Astrocyte (in vitro differentiated cells and primary cell): ENCODE results near the gene RASA1.

Experiments
- EZH2 ChIP-seq: IDR thresholded peaks from 2 replicates; pipeline ENCODE4 v1.6.1; 2012; ENCODE audit warnings: mild to moderate bottlenecking, low read length, inconsistent platforms; ENCODE audit not compliant: insufficient read depth
- TF ChIP-seq, protein P1 (sequence below): IDR thresholded peaks from 2 replicates; pipeline ENCODE4 v1.5.1; 2011; ENCODE audit warnings: low read depth, mild to moderate bottlenecking, inconsistent platforms, low read length, moderate library complexity; ENCODE audit not compliant: insufficient read depth

DNA sequence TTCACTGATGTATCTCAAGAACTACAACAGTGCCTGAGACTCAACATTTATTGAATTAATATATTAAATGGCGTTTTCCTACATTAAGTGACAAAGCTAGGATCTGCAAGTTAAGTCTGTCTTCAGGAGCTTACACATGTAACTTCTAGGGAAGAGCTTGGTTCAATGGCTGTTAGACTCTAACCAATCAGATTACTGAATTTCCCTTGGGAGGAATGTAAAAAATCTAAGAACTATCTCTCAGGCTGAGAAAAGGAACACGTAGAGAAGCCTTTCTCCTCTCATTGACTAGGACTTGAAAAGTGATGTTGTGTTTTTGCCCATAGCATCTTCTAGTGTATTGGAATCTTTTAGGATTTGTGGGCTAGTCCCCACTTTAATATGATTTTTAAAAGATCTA lies 91.4 kb downstream of the RASA1 start:
- TF ChIP-seq, protein P1, sequence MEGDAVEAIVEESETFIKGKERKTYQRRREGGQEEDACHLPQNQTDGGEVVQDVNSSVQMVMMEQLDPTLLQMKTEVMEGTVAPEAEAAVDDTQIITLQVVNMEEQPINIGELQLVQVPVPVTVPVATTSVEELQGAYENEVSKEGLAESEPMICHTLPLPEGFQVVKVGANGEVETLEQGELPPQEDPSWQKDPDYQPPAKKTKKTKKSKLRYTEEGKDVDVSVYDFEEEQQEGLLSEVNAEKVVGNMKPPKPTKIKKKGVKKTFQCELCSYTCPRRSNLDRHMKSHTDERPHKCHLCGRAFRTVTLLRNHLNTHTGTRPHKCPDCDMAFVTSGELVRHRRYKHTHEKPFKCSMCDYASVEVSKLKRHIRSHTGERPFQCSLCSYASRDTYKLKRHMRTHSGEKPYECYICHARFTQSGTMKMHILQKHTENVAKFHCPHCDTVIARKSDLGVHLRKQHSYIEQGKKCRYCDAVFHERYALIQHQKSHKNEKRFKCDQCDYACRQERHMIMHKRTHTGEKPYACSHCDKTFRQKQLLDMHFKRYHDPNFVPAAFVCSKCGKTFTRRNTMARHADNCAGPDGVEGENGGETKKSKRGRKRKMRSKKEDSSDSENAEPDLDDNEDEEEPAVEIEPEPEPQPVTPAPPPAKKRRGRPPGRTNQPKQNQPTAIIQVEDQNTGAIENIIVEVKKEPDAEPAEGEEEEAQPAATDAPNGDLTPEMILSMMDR = no peak
- no peak for TF ChIP-seq EZH2
